Neural cell (in vitro differentiated cells): ENCODE data around the gene HDAC10. TPM values are rescaled to one million over a fixed set of nuclear protein-coding genes. Genes with fewer than 3 reads are reported as not detected.

Experiments used
- H2AFZ ChIP-seq: fragments of 200-600, 300-800 bp; sonication (generic), shearing (Covaris generic); 2 replicates; pipeline ENCODE4 v1.6.0; 2014; ENCODE audit warnings: low read depth, mild to moderate bottlenecking, antibody characterized with exemption, low read length, moderate library complexity
- H3F3A ChIP-seq: fragments of 200-600 bp; shearing (Covaris generic); 2 replicates; pipeline ENCODE4 v1.6.1; 2016; ENCODE audit warnings: mild to moderate bottlenecking, moderate library complexity, mixed read lengths, antibody characterized with exemption, low read length; ENCODE audit not compliant: insufficient read depth, poor library complexity, severe bottlenecking
- H3K27ac ChIP-seq: fragments of 200-600, 300-800 bp; sonication (generic), shearing (Covaris generic); 2 replicates; pipeline ENCODE4 v1.5.1; 2014; ENCODE audit warnings: mild to moderate bottlenecking, low read length, moderate library complexity
- H3K27me3 ChIP-seq: fragments of 300-800, 200-600 bp; sonication (generic), shearing (Covaris generic); 2 replicates; pipeline ENCODE4 v1.6.0; 2014; ENCODE audit warnings: mild to moderate bottlenecking, low read depth, low read length, moderate library complexity; ENCODE audit not compliant: insufficient read depth
- H3K36me3 ChIP-seq: fragments of 300-800, 200-600 bp; sonication (generic), shearing (Covaris generic); 2 replicates; pipeline ENCODE4 v1.5.1; 2014; ENCODE audit warnings: mild to moderate bottlenecking, antibody characterized with exemption, low read length, moderate library complexity; ENCODE audit not compliant: insufficient read depth
- H3K4me2 ChIP-seq: fragments of 300-800, 200-600 bp; sonication (generic), shearing (Covaris generic); 2 replicates; pipeline ENCODE4 v1.6.0; 2014; ENCODE audit warnings: mild to moderate bottlenecking, low read length
- H3K4me3 ChIP-seq: fragments of 300-800, 200-600 bp; sonication (generic), shearing (Covaris generic); 2 replicates; pipeline ENCODE4 v1.5.1; 2014; ENCODE audit warnings: mild to moderate bottlenecking, low read length, moderate library complexity
- H3K79me2 ChIP-seq: fragments of 200-600 bp; shearing (Covaris generic); replicated peaks from 2 replicates; pipeline ENCODE4 v1.6.0; 2014; ENCODE audit warnings: mild to moderate bottlenecking, low read length, moderate library complexity; ENCODE audit not compliant: insufficient read depth
- H3K9ac ChIP-seq: fragments of 300-800, 200-600 bp; sonication (generic), shearing (Covaris generic); 2 replicates; pipeline ENCODE4 v1.6.1; 2016; ENCODE audit warnings: mild to moderate bottlenecking, low read length, mixed read lengths
- H3K9me2 ChIP-seq: fragments of 200-600 bp; shearing (Covaris generic); 2 replicates; pipeline ENCODE4 v1.6.1; 2016; ENCODE audit warnings: mild to moderate bottlenecking, low read length, mixed read lengths; ENCODE audit not compliant: insufficient read depth
- H3K9me3 ChIP-seq: fragments of 200-600, 300-800 bp; sonication (generic), shearing (Covaris generic); 2 replicates; pipeline ENCODE4 v1.6.1; 2016; ENCODE audit warnings: mild to moderate bottlenecking, mixed run types, low read length, moderate library complexity, mixed read lengths
- H4K20me1 ChIP-seq: fragments of 200-600 bp; shearing (Covaris generic); 2 replicates; pipeline ENCODE4 v1.6.1; 2016; ENCODE audit warnings: mild to moderate bottlenecking, mixed run types; ENCODE audit not compliant: insufficient read depth
- CTCF ChIP-seq: fragments of 450-650 bp; IDR thresholded peaks from 2 replicates; pipeline ENCODE4 v1.5.1; 2014; ENCODE audit warnings: antibody characterized with exemption, mild to moderate bottlenecking, moderate library complexity; ENCODE audit not compliant: poor library complexity, severe bottlenecking
- EP300 ChIP-seq: fragments of 450-650 bp; conservative IDR thresholded peaks from 2 replicates; pipeline ENCODE4 v1.6.1; 2014; ENCODE audit warnings: antibody characterized with exemption, mild to moderate bottlenecking, moderate library complexity; ENCODE audit not compliant: poor library complexity, severe bottlenecking
- EZH2 ChIP-seq: fragments of 200-600, 300-800 bp; shearing (Covaris generic), sonication (generic); IDR thresholded peaks from 2 replicates; pipeline ENCODE4 v1.6.1; 2014; ENCODE audit warnings: antibody characterized with exemption, low read length, borderline replicate concordance, mild to moderate bottlenecking; ENCODE audit not compliant: insufficient read depth, poor library complexity, severe bottlenecking
- MXI1 ChIP-seq: fragments of 450-650 bp; conservative IDR thresholded peaks from 2 replicates; pipeline ENCODE4 v1.6.1; 2014; ENCODE audit warnings: antibody characterized with exemption, mild to moderate bottlenecking; ENCODE audit not compliant: poor library complexity, severe bottlenecking
- POLR2AphosphoS5 ChIP-seq: IDR thresholded peaks from 2 replicates; pipeline ENCODE4 v1.6.1; 2012
- RAD21 ChIP-seq: fragments of 450-650 bp; conservative IDR thresholded peaks from 2 replicates; pipeline ENCODE4 v1.6.1; 2014; ENCODE audit warnings: antibody characterized with exemption, mild to moderate bottlenecking, moderate library complexity
- REST ChIP-seq: IDR thresholded peaks from 2 replicates; pipeline ENCODE4 v1.6.1; 2012; ENCODE audit warnings: borderline replicate concordance
- SMC3 ChIP-seq: fragments of 450-650 bp; conservative IDR thresholded peaks from 2 replicates; pipeline ENCODE4 v1.6.1; 2014; ENCODE audit warnings: antibody characterized with exemption, mild to moderate bottlenecking, moderate library complexity; ENCODE audit not compliant: poor library complexity
- TAF1 ChIP-seq: IDR thresholded peaks from 2 replicates; pipeline ENCODE4 v1.6.1; 2012; ENCODE audit warnings: low read depth
- polyA plus RNA-seq: library from polyadenylated mRNA; depleted of rRNA; stranded (reverse); fragments of >200 nt; gene quantifications from 2 replicates; pipeline ENCODE4 v1.2.3, GENCODE V29; 2014

Gene HDAC10
- polyA plus RNA-seq, 1 donor from 2014 or later: 39.1 TPM

DNA sequence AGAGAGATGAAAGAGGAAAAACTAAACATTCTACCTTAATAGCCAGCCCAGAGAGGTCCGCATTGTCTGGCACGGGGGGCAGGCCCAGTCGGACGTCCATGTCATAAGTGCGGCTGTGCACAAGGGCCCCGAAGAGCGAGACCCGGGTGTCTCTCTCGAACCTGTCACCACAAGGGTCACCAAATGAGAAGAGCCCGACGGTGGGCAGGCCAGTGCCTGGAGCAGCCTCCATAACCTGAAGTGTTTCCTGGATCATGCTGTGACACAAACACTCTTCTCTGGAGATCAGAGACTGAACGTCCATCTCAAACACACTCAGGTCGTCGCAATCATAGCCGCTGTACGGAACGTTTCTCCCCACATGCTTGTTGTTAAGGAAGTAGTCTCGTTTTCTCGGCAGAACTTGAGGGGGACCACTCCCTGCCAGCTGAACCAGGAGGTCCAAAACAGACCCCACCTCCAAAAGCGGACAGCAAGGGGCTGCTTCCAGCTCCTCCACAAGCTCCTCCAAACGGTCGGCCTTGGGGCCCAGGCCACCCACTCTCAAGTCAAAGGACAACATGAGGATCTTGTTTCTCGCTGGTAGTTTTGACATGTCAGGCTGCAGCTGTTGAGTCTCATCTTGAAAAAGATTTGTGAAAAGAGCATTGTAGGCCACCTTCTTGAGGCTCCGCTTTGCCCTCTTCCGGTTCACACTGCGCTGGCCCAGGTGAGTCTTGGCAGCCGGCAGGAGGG is 7.2 kb downstream of the HDAC10 start:
- H3K36me3 ChIP-seq: no peaks in the 10 kb centered on the region
- peak overlapping the region; percentile 91 for H3K4me2 ChIP-seq
- peak overlapping the region; percentile 81 for H3K27ac ChIP-seq
- H3K27me3 ChIP-seq: no peaks in the 10 kb centered on the region
- no peaks in the 10 kb centered on the region for H4K20me1 ChIP-seq
- H3K4me3 ChIP-seq: peak overlapping the region; percentile 95
- H3K9me3 ChIP-seq: no peaks in the 10 kb centered on the region
- H3F3A ChIP-seq: no peaks in the 10 kb centered on the region
- peak overlapping the region; percentile 86 for H3K9ac ChIP-seq
- H2AFZ ChIP-seq: no peak overlapping the region
- no peak for TF ChIP-seq MXI1
- no peak for TF ChIP-seq EZH2
- no peak for TF ChIP-seq TAF1
- TF ChIP-seq RAD21: no peak
- no peak for TF ChIP-seq SMC3
- no peak for TF ChIP-seq CTCF
- no peak for TF ChIP-seq REST
- no peak for TF ChIP-seq EP300
- TF ChIP-seq POLR2AphosphoS5: no peak
- H3K79me2 ChIP-seq: peaks cover 35% of the 10 kb centered on the region
- H3K9me2 ChIP-seq: no peaks in the 10 kb centered on the region

- Histone ChIP-seq H3K36me3 (no peaks in the 10 kb centered on the region), H3K9ac (peak overlapping the region; percentile 13), H3K27me3 (no peaks in the 10 kb centered on the region), H4K20me1 (no peaks in the 10 kb centered on the region), H3F3A (no peaks in the 10 kb centered on the region), H3K9me2 (no peaks in the 10 kb centered on the region), H3K79me2 (peaks cover 35% of the 10 kb centered on the region), H3K9me3 (no peaks in the 10 kb centered on the region), H2AFZ (no peak overlapping the region), H3K4me3 (peak overlapping the region; percentile 95), H3K4me2 (peak overlapping the region; percentile 78), H3K27ac (no peak overlapping the region)
- TF ChIP-seq SMC3: no peak
- TF ChIP-seq RAD21: no peak
- TF ChIP-seq POLR2AphosphoS5: no peak
- TF ChIP-seq REST: no peak
- TF ChIP-seq EZH2: no peak
- no peak for TF ChIP-seq TAF1
- no peak for TF ChIP-seq EP300
- no peak for TF ChIP-seq MXI1
- no peak for TF ChIP-seq CTCF
Observed at GRCh38 chr22:50242406-50242949, 8.6 kb downstream of the HDAC10 start.
